Brain microvascular endothelial cell (primary cell): ENCODE measurements around the gene HECTD4.
"Not testable (repeated sequence)": the region's sequence is repeated elsewhere in the genome, so short reads cannot be mapped to it uniquely, and the experiment has no call there.

Experiments used
- DNase-seq: peaks from one replicate; pipeline ENCODE4 v3.0.0-alpha.2; 2020
- H3K27ac ChIP-seq: fragments of 250-450 bp; sonication (Bioruptor Pico); 2 replicates; pipeline ENCODE4 v1.5.1; 2020; ENCODE audit warnings: mild to moderate bottlenecking, moderate library complexity
- H3K27me3 ChIP-seq: fragments of 250-450 bp; sonication (Bioruptor Pico); replicated peaks from 2 replicates; pipeline ENCODE4 v1.5.1; 2020; ENCODE audit warnings: mild to moderate bottlenecking
- H3K36me3 ChIP-seq: fragments of 250-450 bp; sonication (Bioruptor Pico); replicated peaks from 2 replicates; pipeline ENCODE4 v1.5.1; 2020; ENCODE audit warnings: mild to moderate bottlenecking
- H3K4me3 ChIP-seq: 2 replicates; pipeline ENCODE4 v1.5.1; 2011; ENCODE audit warnings: low read depth, mild to moderate bottlenecking, control low read depth, low read length, moderate library complexity
- in situ Hi-C: cut with HindIII; loops from 2 replicates; pipeline ENCODE4 v1.10.0; 2017; ENCODE audit warnings: low sequenced_read_pairs, low pct_ligation_motif_present
- TF ChIP-seq, protein P1 (sequence below): IDR thresholded peaks from 2 replicates; pipeline ENCODE4 v1.5.1; 2011; ENCODE audit warnings: low read depth, mild to moderate bottlenecking, moderate library complexity, low read length, control low read depth, inconsistent platforms; ENCODE audit errors: missing control alignments

HECTD4 gene

DNA sequence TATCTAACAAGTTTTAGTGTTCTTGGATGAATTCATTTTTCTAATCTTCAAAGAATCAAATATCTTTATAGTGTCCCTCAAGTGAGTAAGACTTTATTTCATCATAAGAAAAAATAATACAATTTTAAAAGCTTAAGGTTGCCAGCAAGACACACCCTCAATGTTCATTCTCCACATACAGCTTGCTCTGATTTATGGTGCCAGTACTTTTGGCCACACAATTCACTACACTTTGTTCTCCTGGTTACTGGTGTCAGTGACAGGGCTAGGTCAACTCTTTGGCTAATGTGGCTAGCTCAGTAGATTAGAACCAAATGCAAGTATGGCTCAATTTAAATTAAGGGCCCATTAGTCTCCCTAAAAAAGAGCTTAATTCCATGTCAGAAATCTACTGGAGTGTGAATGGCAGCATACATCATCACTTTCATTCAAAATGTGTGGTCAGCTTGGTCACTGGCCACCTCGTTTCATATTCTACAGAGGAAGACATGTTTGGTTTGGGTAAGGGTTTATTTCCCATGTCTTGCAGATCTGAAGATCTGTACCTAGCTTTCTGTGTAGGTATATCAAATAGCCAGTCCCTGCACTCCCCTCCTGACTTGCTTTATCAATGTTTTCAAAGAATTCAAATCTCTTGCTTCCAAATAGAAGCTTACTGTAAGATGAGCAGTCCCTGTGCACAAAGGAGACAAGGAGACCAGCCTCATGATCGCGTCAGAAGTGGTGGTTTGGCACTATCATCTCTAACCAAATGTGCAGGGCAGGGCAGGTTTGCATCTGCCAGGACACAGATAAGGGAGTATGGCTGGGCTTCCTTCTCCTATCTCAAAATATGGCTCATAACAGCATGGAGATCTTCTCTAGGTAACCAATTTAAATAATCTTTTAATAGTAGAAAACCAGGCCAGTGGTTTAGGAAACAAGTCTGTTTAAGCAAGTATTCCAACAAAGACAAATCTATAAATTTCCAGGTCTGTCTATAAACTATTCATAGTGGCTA lies 31.3 kb downstream of the HECTD4 start:
- Histone ChIP-seq H3K36me3 (no peaks in the 10 kb centered on the region), H3K4me3 (no peak overlapping the region), H3K27ac (no peak overlapping the region), H3K27me3 (no peaks in the 10 kb centered on the region)
- in situ Hi-C loops: no loop called here
- no peak for DNase-seq
- TF ChIP-seq, protein P1, sequence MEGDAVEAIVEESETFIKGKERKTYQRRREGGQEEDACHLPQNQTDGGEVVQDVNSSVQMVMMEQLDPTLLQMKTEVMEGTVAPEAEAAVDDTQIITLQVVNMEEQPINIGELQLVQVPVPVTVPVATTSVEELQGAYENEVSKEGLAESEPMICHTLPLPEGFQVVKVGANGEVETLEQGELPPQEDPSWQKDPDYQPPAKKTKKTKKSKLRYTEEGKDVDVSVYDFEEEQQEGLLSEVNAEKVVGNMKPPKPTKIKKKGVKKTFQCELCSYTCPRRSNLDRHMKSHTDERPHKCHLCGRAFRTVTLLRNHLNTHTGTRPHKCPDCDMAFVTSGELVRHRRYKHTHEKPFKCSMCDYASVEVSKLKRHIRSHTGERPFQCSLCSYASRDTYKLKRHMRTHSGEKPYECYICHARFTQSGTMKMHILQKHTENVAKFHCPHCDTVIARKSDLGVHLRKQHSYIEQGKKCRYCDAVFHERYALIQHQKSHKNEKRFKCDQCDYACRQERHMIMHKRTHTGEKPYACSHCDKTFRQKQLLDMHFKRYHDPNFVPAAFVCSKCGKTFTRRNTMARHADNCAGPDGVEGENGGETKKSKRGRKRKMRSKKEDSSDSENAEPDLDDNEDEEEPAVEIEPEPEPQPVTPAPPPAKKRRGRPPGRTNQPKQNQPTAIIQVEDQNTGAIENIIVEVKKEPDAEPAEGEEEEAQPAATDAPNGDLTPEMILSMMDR: no peak

DNA sequence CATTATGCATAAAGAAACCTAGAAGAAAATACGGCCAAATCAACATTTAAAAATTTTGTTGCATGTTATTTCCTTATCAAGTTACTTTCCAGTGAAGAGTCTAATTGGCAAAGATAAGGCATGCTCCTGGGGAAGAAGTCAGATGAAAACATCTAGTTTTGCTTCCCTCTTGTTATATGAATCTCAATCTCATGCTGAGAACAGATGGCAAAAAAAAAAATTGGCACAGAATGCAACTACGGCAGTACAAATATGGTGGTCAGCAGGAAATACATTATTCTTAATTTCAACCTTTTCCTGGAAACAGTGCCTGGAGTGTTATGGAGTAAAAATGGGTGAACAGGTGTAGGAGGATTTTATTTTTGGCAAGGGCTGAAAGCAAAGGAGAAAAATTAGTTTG lies 32.8 kb downstream of the HECTD4 start:
- no peak for DNase-seq
- Histone ChIP-seq H3K27me3 (no peaks in the 10 kb centered on the region), H3K27ac (no peak overlapping the region), H3K36me3 (no peaks in the 10 kb centered on the region), H3K4me3 (no peak overlapping the region)
- in situ Hi-C loops: no loop called here
- TF ChIP-seq, protein P1: no peak

DNA sequence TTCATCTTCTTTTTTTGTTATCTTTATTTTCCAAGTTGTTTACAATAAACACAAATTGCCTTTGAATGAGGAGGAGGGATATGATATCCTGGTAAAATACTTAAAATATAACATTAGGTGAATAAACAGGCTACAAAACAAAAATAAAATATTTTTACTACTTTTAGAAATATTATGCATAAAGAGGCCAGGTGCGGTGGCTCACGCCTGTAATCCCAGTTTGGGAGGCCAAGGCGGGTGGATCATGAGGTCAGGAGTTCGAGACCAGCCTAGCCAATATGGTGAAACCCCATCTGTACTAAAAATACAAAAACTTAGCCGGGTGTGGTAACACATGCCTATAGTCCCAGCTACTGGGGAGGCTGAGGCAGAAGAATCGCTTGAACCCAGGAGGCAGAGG lies 33.3 kb downstream of the HECTD4 start:
- H3K27me3 ChIP-seq, H3K27ac ChIP-seq, in situ Hi-C loops, DNase-seq, H3K36me3 ChIP-seq, H3K4me3 ChIP-seq: not testable (repeated sequence)

DNA sequence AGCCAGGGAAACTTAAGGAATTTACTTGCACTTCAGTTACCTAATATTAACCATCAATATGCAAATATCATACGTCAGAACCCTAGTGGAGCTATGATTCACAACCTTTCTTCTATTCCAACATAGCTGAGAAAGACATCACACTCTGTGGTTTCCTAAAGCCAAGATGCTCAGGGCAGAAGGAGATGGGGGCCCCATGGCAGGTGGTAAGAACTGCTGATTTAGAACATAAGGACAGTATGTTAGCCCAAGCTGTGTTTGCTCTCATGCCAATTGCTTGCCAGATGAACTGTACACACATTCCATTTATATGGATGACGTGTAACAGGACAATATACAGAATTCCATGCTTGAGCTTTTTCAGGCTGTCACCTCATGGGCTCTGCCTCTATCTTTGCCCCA lies 34.6 kb downstream of the HECTD4 start:
- TF ChIP-seq, protein P1: no peak
- Histone ChIP-seq H3K27me3 (no peaks in the 10 kb centered on the region), H3K27ac (peak overlapping the region; percentile 13), H3K4me3 (no peak overlapping the region), H3K36me3 (no peaks in the 10 kb centered on the region)
- in situ Hi-C loops: no loop called here
- DNase-seq: peak; percentile 92

DNA sequence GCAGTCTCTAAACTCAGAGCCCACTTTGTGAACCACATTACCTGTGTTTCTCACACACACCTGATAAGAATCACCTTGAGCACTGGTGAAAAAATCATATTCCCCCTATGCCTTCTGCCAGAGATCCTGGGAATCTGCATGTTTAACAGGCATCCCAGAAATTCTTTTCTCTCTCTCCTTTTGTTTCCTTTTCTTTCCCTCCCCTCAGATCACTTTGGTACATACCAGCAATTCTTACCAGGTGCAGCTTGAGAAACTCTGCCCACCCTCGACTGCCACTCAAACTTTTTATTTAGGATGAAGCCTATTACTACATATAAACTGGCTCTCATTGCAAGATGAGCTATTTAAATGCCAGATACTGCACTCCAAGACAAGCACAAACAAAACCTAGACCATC lies 36.0 kb downstream of the HECTD4 start:
- TF ChIP-seq, protein P1: no peak
- no peaks in the 10 kb centered on the region for H3K27me3 ChIP-seq
- DNase-seq: no peak
- no peak overlapping the region for H3K4me3 ChIP-seq
- H3K36me3 ChIP-seq: no peaks in the 10 kb centered on the region
- in situ Hi-C loops: no loop called here
- H3K27ac ChIP-seq: no peak overlapping the region

DNA sequence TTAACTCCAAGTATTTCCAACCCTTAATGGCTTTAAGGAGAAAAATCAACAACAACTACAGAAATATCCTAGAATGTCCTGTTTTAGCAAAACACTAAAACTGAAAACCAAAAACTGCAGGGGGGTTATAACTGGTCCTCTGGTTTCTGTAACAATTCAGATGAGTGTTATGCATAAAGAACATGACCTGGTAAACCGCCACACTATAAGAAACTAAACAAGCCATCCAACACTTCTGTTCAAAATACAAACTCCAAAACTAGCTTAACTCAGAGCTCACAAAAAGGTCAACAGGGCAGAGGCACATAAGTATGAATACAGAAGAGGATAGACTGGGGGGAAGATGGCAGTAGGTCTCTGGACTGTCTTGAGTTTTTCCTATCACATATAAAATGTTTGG lies 38.0 kb downstream of the HECTD4 start:
- H3K27me3 ChIP-seq: no peaks in the 10 kb centered on the region
- no peak for DNase-seq
- H3K4me3 ChIP-seq: no peak overlapping the region
- no peak overlapping the region for H3K27ac ChIP-seq
- in situ Hi-C loops: no loop called here
- H3K36me3 ChIP-seq: no peaks in the 10 kb centered on the region
- TF ChIP-seq, protein P1: no peak
